GM19025 (cell line): ENCODE measurements around the gene HLF.
"Not testable (repeated sequence)": the region's sequence is repeated elsewhere in the genome, so short reads cannot be mapped to it uniquely, and the experiment has no call there.

Experiments used
- ATAC-seq: cut with Tn5 transposase; IDR thresholded peaks from one replicate; pipeline ENCODE4 v1.9.1; 2021; ENCODE audit warnings: mild to moderate bottlenecking, low read depth, moderate library complexity; ENCODE audit not compliant: unreplicated experiment

Gene HLF

GRCh38 chr17:55323518-55324295 is 58.9 kb downstream of the HLF start:
- no peak for ATAC-seq

- ATAC-seq = no peak
Measured at GRCh38 chr17:55324296-55324978, 59.7 kb downstream of the HLF start.

GRCh38 chr17:55325406-55325805 is 60.6 kb downstream of the HLF start:
- ATAC-seq = no peak

GRCh38 chr17:55326030-55326429 is 61.3 kb downstream of the HLF start:
- no peak for ATAC-seq

GRCh38 chr17:55327225-55328088 is 62.7 kb downstream of the HLF start:
- no peak for ATAC-seq

- not testable (repeated sequence) for ATAC-seq
Measured at GRCh38 chr17:55328514-55328913, 63.8 kb downstream of the HLF start.

- ATAC-seq = no peak
Measured at GRCh38 chr17:55330344-55330933, 65.7 kb downstream of the HLF start.

GRCh38 chr17:55332296-55333041 is 67.7 kb downstream of the HLF start:
- ATAC-seq = no peak

GRCh38 chr17:55334285-55334684 is 69.5 kb downstream of the HLF start:
- ATAC-seq = no peak

GRCh38 chr17:55334881-55335540 is 70.3 kb downstream of the HLF start:
- ATAC-seq = no peak

GRCh38 chr17:55335625-55336024 is 70.9 kb downstream of the HLF start:
- ATAC-seq = no peak

GRCh38 chr17:55336426-55336825 is 71.7 kb downstream of the HLF start:
- no peak for ATAC-seq

- no peak for ATAC-seq
Measured at GRCh38 chr17:55340176-55340575, 75.4 kb downstream of the HLF start.

- no peak for ATAC-seq
Measured at GRCh38 chr17:55340686-55341085, 75.9 kb downstream of the HLF start.

- peak; percentile 67 for ATAC-seq
Measured at GRCh38 chr17:55341432-55341831, 76.7 kb downstream of the HLF start.

GRCh38 chr17:55342800-55343585 is 78.2 kb downstream of the HLF start:
- no peak for ATAC-seq

GRCh38 chr17:55343900-55344513 is 79.2 kb downstream of the HLF start:
- ATAC-seq = no peak

- ATAC-seq = no peak
Measured at GRCh38 chr17:55344514-55344997, 79.8 kb downstream of the HLF start.
